GM12878 (cell line): Measurements from ENCODE around the gene CCDC107. TPM values are rescaled to one million over a fixed set of nuclear protein-coding genes. Genes with fewer than 3 reads are reported as not detected.

ENCODE experiments used
- ATAC-seq: fragments of 200-7000 bp; cut with Tn5 transposase; 3 replicates; pipeline ENCODE4 v1.9.1; 2020; ENCODE audit warnings: mild to moderate bottlenecking, moderate library complexity
- BruUV-seq: library from RNA; stranded (reverse); fragments of 400-500 nt; replicated peaks from 2 replicates; lab custom pipeline; 2021; lab: Mats Ljungman, UMichigan
- CTCF ChIA-PET: fragments of 300-600 bp; sonication (Branson Sonifier 250); formaldehyde crosslinking; extraction: SDS; loops from one replicate; lab custom pipeline; 2021; ENCODE audit warnings: inconsistent platforms; lab: Yijun Ruan, JAX
- POLR2A ChIA-PET: fragments of 350-600 bp; formaldehyde crosslinking; extraction: SDS; loops from one replicate; lab custom pipeline; 2021; ENCODE audit warnings: inconsistent platforms; lab: Charles Lee
- RAD21 ChIA-PET: fragments of 300-600 bp; sonication (Branson Sonifier 250); formaldehyde crosslinking; loops from one replicate; lab custom pipeline; 2023; ENCODE audit warnings: antibody characterized with exemption; ENCODE audit not compliant: unreplicated experiment; lab: Charles Lee
- SMC1A ChIA-PET: fragments of 300-600 bp; sonication (Branson Sonifier 250); formaldehyde crosslinking; loops from one replicate; lab custom pipeline; 2023; ENCODE audit not compliant: unreplicated experiment, uncharacterized antibody; lab: Charles Lee
- DNase-seq: peaks from one replicate; pipeline ENCODE4 v3.0.0-alpha.2; 2011; ENCODE audit warnings: low read depth, low spot score
- FAIRE-seq: peaks from 3 replicates; lab custom pipeline; 2011; peaks lifted over from hg19 to GRCh38; lab: Jason Lieb, UNC
- H2AFZ ChIP-seq: 2 replicates; pipeline ENCODE4 v1.6.0; 2011; ENCODE audit warnings: low read depth, low read length, control low read depth; ENCODE audit not compliant: control insufficient read depth
- H3K27ac ChIP-seq: 2 replicates; pipeline ENCODE4 v1.5.1; 2011; ENCODE audit warnings: control low read depth; ENCODE audit not compliant: control insufficient read depth, insufficient read depth
- H3K27me3 ChIP-seq, 2 experiments: replicated peaks in 1 of 2; 2 replicates each; pipeline versions ENCODE4 v1.6.0 to v1.6.1; 2011; ENCODE audit warnings: low read length in 1 of 2; ENCODE audit not compliant: control insufficient read depth in 2 of 2, insufficient read depth in 2 of 2
- H3K36me3 ChIP-seq, 2 experiments: 2 replicates each; pipeline ENCODE4 v1.5.1; 2011; ENCODE audit warnings: low read length in 1 of 2; ENCODE audit not compliant: control insufficient read depth in 2 of 2, insufficient read depth in 2 of 2
- H3K4me1 ChIP-seq: 2 replicates; pipeline ENCODE4 v1.6.1; 2011; ENCODE audit warnings: mild to moderate bottlenecking, low read length, moderate library complexity, mixed read lengths; ENCODE audit not compliant: control insufficient read depth, insufficient read depth
- H3K4me2 ChIP-seq: 2 replicates; pipeline ENCODE4 v1.6.0; 2011; ENCODE audit warnings: control low read depth; ENCODE audit not compliant: control insufficient read depth, insufficient read depth
- H3K4me3 ChIP-seq: fragments of 200-600 bp; sonication (generic); 2 replicates; pipeline ENCODE4 v1.5.1; 2016
- H3K79me2 ChIP-seq: 2 replicates; pipeline ENCODE4 v1.6.0; 2011; ENCODE audit warnings: low read length; ENCODE audit not compliant: control insufficient read depth, insufficient read depth
- H3K9ac ChIP-seq: 2 replicates; pipeline ENCODE4 v1.8.0; 2011; ENCODE audit warnings: low read length, control low read depth, mixed read lengths; ENCODE audit not compliant: control insufficient read depth, insufficient read depth
- H3K9me3 ChIP-seq: replicated peaks from 3 replicates; pipeline ENCODE4 v1.5.1; 2011; ENCODE audit warnings: mild to moderate bottlenecking, low read length; ENCODE audit not compliant: control insufficient read depth, insufficient read depth
- H4K20me1 ChIP-seq: 2 replicates; pipeline ENCODE4 v1.6.0; 2011; ENCODE audit not compliant: control insufficient read depth, insufficient read depth
- JUND ChIP-seq: IDR thresholded peaks from 2 replicates; pipeline ENCODE4 v1.6.1; 2012; ENCODE audit warnings: low read depth, mild to moderate bottlenecking, low read length, improper control_type of control experiment, moderate library complexity
- RCOR1 ChIP-seq: conservative IDR thresholded peaks from 2 replicates; pipeline ENCODE4 v1.6.1; 2012; ENCODE audit warnings: low read depth, low read length, improper control_type of control experiment
- RFX5 ChIP-seq: IDR thresholded peaks from 2 replicates; pipeline ENCODE4 v1.6.1; 2011; ENCODE audit warnings: low read depth, low read length, improper control_type of control experiment
- WGBS: methylation state at CpG from one replicate; pipeline ENCODE4 v1.1.6; 2016; ENCODE audit warnings: low lambda C conversion rate; ENCODE audit not compliant: insufficient replicate concordance, insufficient coverage; ENCODE audit errors: missing lambda C conversion rate; 5-methylcytosine and 5-hydroxymethylcytosine counted together
- in situ Hi-C: fragments of 300-500 bp; cut with MboI; formaldehyde crosslinking; loops from 9 replicates; pipeline ENCODE4 v1.14.3; 2018; ENCODE audit warnings: mixed read lengths
- intact Hi-C: fragments of 100-400 bp; cut with micrococcal nuclease; formaldehyde crosslinking; loops from one replicate; pipeline ENCODE4 v1.14.2; 2022; ENCODE audit not compliant: unreplicated experiment
- polyA plus RNA-seq, 11 experiments: library from polyadenylated mRNA; depleted of rRNA in 4 of 11; unstranded in 6 of 11; stranded (reverse) in 5 of 11; fragments of >200 nt; fragmentation: Nextera tagmentation in 4 of 11; fragmentation: Illumina TruSeq in 1 of 11; extraction: Ambion mirVana in 4 of 11; extraction: Trizol in 1 of 11; gene quantifications; 1 replicate in 1 of 11; 2 replicates in 10 of 11; pipeline versions ENCODE4 v1.2.1 to v1.2.3, GENCODE V29; 2011 to 2016; ENCODE audit warnings: inconsistent platforms in 2 of 11, missing spikeins in 2 of 11, low read depth in 1 of 11
- total RNA-seq, 4 experiments: library from RNA; depleted of rRNA in 3 of 4; stranded (reverse); fragments of >200 nt in 3 of 4; fragmentation: Illumina TruSeq in 1 of 4; extraction: Trizol in 1 of 4; gene quantifications; 2 replicates each; pipeline versions ENCODE4 v1.2.1 to v1.2.3, GENCODE V29; 2013 to 2021
- TF ChIP-seq, protein P1 (sequence below): IDR thresholded peaks from 2 replicates; pipeline ENCODE4 v1.6.1; 2012; ENCODE audit warnings: low read depth, low read length, improper control_type of control experiment

Gene CCDC107
- total and polyA plus RNA-seq, 10 of the 15 experiments (the other 5 are each of a cell fraction or from before 2014, with no cell fraction given), result 0.19 to 18.3 (median 10.6) TPM

DNA sequence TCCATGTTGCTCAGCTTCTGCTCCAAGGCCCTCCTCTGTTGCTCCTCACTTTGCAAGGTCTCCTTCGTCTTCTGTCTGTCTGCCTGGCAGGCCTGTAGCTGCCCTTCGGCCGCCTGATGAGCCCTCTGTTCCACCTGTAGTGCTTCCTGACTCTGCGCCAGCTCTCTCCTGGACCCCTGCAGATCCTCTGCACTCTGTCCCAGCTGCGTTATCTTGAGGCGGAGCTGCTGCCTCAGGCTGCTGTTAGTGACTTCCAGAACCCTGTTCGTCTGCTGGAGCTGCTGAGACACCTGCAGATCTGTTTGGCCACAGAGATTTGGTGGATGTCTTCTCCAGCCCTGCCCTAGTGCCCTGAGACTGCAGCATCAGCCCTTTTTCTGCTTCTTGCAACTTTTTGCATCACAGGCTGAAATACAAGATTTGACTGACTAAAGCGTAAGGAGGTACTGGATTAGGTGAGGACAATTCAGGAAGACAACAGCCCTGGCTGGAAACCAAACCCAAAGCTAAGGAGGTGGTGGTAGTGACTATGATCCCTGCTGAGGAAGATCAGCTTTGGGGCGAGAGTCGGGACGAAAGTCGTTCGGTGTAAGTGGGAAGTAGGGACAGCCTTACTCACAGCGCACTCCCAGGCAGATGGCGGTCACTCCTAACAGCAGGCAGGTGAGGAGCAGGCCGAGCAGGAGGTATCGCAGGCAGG, 42.0 kb upstream of the CCDC107 start:
- FAIRE-seq (no peak), DNase-seq (no peak), ATAC-seq (no peak)
- POLR2A ChIA-PET, result interaction anchor here (0.9 to 2.2 kb wide), 9 partner anchors 10 to 133 kb away, joined by 3 to 12 read pairs (median 4); partner anchors contain the start of genes CCDC107, GBA2, RGP1 and RMRP
- SMC1A ChIA-PET, result interaction anchor here (0.7 to 1.9 kb wide), 5 partner anchors 10 to 80 kb away, joined by 3 to 5 read pairs (median 4); no protein-coding TSS in a partner anchor
- H3K9ac ChIP-seq, result no peak overlapping the region; the same call in 1 of the 2 replicates
- no peaks in the 10 kb centered on the region for H3K36me3 ChIP-seq
- peak overlapping the region; percentile 88; the same call in 1 of the 2 replicates for H2AFZ ChIP-seq
- in situ Hi-C loops (no loop called here), intact Hi-C loops (no loop called here)
- no peak overlapping the region for H3K4me3 ChIP-seq
- peaks cover 43% of the 10 kb centered on the region for H3K4me1 ChIP-seq
- no peaks in the 10 kb centered on the region for H3K9me3 ChIP-seq
- no TSS peak for BruUV-seq
- no peaks in the 10 kb centered on the region; a peak in 1 of 4 replicates for H3K27me3 ChIP-seq
- no peaks in the 10 kb centered on the region; the same call in 1 of the 2 replicates for H3K79me2 ChIP-seq
- no peaks in the 10 kb centered on the region for H4K20me1 ChIP-seq
- TF ChIP-seq RCOR1 (no peak), RFX5 (no peak), JUND (no peak)
- TF ChIP-seq, protein P1, sequence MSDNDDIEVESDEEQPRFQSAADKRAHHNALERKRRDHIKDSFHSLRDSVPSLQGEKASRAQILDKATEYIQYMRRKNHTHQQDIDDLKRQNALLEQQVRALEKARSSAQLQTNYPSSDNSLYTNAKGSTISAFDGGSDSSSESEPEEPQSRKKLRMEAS, result no peak
- RAD21 ChIA-PET, result interaction anchor here (1.1 to 2.5 kb wide), 9 partner anchors 10 to 116 kb away, joined by 3 to 11 read pairs (median 6); partner anchors contain the start of genes CCDC107, CREB3, RMRP and TLN1
- no peak overlapping the region for H3K27ac ChIP-seq
- peak overlapping the region; percentile 92 for H3K4me2 ChIP-seq
- 93% methylated on average over 17 of the region's 17 CpGs for WGBS
- CTCF ChIA-PET, result interaction anchor here (0.7 to 9.0 kb wide), 16 partner anchors 9 to 210 kb away, joined by 3 to 101 read pairs (median 5); partner anchors contain the start of genes CCDC107, CREB3, RMRP and SIT1
